ENCODE data around the gene RHBDD1.

RHBDD1 gene

GRCh38 chr2:226895579-226895978 lies 59.7 kb downstream of the RHBDD1 start:
- H3K9me3 ChIP-seq (ENCODE audit: insufficient read depth, low read depth, low read length) = no peaks in the 10 kb centered on the region
- no peaks in the 10 kb centered on the region for H3K9me2 ChIP-seq (replicated peaks; ENCODE audit: low read depth, low read length)
- H3K36me3 ChIP-seq (ENCODE audit: insufficient read depth, low read length) = no peaks in the 10 kb centered on the region
- no peaks in the 10 kb centered on the region for H3K4me1 ChIP-seq (ENCODE audit: insufficient read depth, low read length, poor library complexity, severe bottlenecking)
- no peaks in the 10 kb centered on the region for H3F3A ChIP-seq (ENCODE audit: low read depth)
- H3K27me3 ChIP-seq (ENCODE audit: insufficient read depth, low read length, poor library complexity, severe bottlenecking) = no peaks in the 10 kb centered on the region
- no peaks in the 10 kb centered on the region for H4K20me1 ChIP-seq (ENCODE audit: insufficient read depth, low read length, poor library complexity, severe bottlenecking)
- no peak overlapping the region for H3K4me2 ChIP-seq (ENCODE audit: low read depth, low read length, poor library complexity, severe bottlenecking)
- H3K9ac ChIP-seq (ENCODE audit: low read depth, low read length, poor library complexity, severe bottlenecking) = no peak overlapping the region
- no peak overlapping the region for H3K4me3 ChIP-seq (ENCODE audit: low read length, poor library complexity, severe bottlenecking)
- H2AFZ ChIP-seq (ENCODE audit: low read length) = no peak overlapping the region
- TF ChIP-seq, protein P1, sequence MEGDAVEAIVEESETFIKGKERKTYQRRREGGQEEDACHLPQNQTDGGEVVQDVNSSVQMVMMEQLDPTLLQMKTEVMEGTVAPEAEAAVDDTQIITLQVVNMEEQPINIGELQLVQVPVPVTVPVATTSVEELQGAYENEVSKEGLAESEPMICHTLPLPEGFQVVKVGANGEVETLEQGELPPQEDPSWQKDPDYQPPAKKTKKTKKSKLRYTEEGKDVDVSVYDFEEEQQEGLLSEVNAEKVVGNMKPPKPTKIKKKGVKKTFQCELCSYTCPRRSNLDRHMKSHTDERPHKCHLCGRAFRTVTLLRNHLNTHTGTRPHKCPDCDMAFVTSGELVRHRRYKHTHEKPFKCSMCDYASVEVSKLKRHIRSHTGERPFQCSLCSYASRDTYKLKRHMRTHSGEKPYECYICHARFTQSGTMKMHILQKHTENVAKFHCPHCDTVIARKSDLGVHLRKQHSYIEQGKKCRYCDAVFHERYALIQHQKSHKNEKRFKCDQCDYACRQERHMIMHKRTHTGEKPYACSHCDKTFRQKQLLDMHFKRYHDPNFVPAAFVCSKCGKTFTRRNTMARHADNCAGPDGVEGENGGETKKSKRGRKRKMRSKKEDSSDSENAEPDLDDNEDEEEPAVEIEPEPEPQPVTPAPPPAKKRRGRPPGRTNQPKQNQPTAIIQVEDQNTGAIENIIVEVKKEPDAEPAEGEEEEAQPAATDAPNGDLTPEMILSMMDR (conservative IDR thresholded peaks at IDR 0.05; ENCODE audit: low read length) = no peak
- no peak for TF ChIP-seq EZH2phosphoT487 (IDR thresholded peaks at IDR 0.05; ENCODE audit: borderline replicate concordance)
- no peaks in the 10 kb centered on the region for H3K79me2 ChIP-seq (ENCODE audit: insufficient read depth, low read length)

DNA sequence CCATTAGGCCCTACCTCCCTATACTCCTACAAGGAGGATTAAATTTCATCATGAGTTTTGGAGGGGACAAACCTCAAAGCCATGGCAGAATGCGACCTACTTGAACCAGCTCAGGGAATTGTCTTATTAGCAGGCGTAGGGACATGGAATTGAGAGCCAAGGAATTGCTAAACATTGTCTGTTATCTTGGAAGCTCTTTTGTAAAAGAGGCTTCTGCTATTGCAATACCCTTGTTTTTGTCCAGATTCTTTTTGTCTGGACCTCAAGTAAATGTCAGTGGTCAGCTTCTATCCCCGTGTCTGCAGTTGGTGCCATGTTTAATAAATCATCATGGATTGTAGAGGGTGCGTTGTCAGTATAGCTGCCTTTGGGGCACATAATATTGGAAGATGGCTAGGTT lies 62.3 kb downstream of the RHBDD1 start:
- H3F3A ChIP-seq (ENCODE audit: low read depth) = no peaks in the 10 kb centered on the region
- no peak overlapping the region for H2AFZ ChIP-seq (ENCODE audit: low read length)
- no peaks in the 10 kb centered on the region for H3K27me3 ChIP-seq (ENCODE audit: insufficient read depth, low read length, poor library complexity, severe bottlenecking)
- no peak overlapping the region for H3K4me2 ChIP-seq (ENCODE audit: low read depth, low read length, poor library complexity, severe bottlenecking)
- no peak for TF ChIP-seq EZH2phosphoT487 (IDR thresholded peaks at IDR 0.05; ENCODE audit: borderline replicate concordance)
- TF ChIP-seq, protein P1 (conservative IDR thresholded peaks at IDR 0.05; ENCODE audit: low read length) = no peak
- H3K9me2 ChIP-seq (replicated peaks; ENCODE audit: low read depth, low read length) = no peaks in the 10 kb centered on the region
- H3K9me3 ChIP-seq (ENCODE audit: insufficient read depth, low read depth, low read length) = no peaks in the 10 kb centered on the region
- H3K4me3 ChIP-seq (ENCODE audit: low read length, poor library complexity, severe bottlenecking) = no peak overlapping the region
- H3K79me2 ChIP-seq (ENCODE audit: insufficient read depth, low read length) = no peaks in the 10 kb centered on the region
- no peaks in the 10 kb centered on the region for H4K20me1 ChIP-seq (ENCODE audit: insufficient read depth, low read length, poor library complexity, severe bottlenecking)
- H3K9ac ChIP-seq (ENCODE audit: low read depth, low read length, poor library complexity, severe bottlenecking) = no peak overlapping the region
- H3K4me1 ChIP-seq (ENCODE audit: insufficient read depth, low read length, poor library complexity, severe bottlenecking) = no peaks in the 10 kb centered on the region
- no peaks in the 10 kb centered on the region for H3K36me3 ChIP-seq (ENCODE audit: insufficient read depth, low read length)

- no peaks in the 10 kb centered on the region for H4K20me1 ChIP-seq (ENCODE audit: insufficient read depth, low read length, poor library complexity, severe bottlenecking)
- no peak overlapping the region for H3K4me3 ChIP-seq (ENCODE audit: low read length, poor library complexity, severe bottlenecking)
- no peaks in the 10 kb centered on the region for H3K27me3 ChIP-seq (ENCODE audit: insufficient read depth, low read length, poor library complexity, severe bottlenecking)
- no peaks in the 10 kb centered on the region for H3K4me1 ChIP-seq (ENCODE audit: insufficient read depth, low read length, poor library complexity, severe bottlenecking)
- H3K79me2 ChIP-seq (ENCODE audit: insufficient read depth, low read length) = no peaks in the 10 kb centered on the region
- no peak overlapping the region for H3K9ac ChIP-seq (ENCODE audit: low read depth, low read length, poor library complexity, severe bottlenecking)
- H2AFZ ChIP-seq (ENCODE audit: low read length) = no peak overlapping the region
- TF ChIP-seq EZH2phosphoT487 (IDR thresholded peaks at IDR 0.05; ENCODE audit: borderline replicate concordance) = no peak
- TF ChIP-seq, protein P1 (conservative IDR thresholded peaks at IDR 0.05; ENCODE audit: low read length) = no peak
- H3K4me2 ChIP-seq (ENCODE audit: low read depth, low read length, poor library complexity, severe bottlenecking) = no peak overlapping the region
- no peaks in the 10 kb centered on the region for H3K9me3 ChIP-seq (ENCODE audit: insufficient read depth, low read depth, low read length)
- no peaks in the 10 kb centered on the region for H3K36me3 ChIP-seq (ENCODE audit: insufficient read depth, low read length)
- no peaks in the 10 kb centered on the region for H3F3A ChIP-seq (ENCODE audit: low read depth)
- H3K9me2 ChIP-seq (replicated peaks; ENCODE audit: low read depth, low read length) = no peaks in the 10 kb centered on the region
Observed at GRCh38 chr2:226898897-226899296, 63.0 kb downstream of the RHBDD1 start.
